Placental epithelial cell (primary cell): ENCODE results near the gene ARHGEF28. TPM values are rescaled to one million over a fixed set of nuclear protein-coding genes. Genes with fewer than 3 reads are reported as not detected.

Experiments
- small RNA-seq: library from RNA; depleted of rRNA; stranded (forward); fragments of <200 nt; gene quantifications from one replicate; pipeline ENCODE3, GENCODE V24; 2012
- total RNA-seq: library from RNA; depleted of rRNA; stranded (reverse); fragments of >200 nt; gene quantifications from 2 replicates; pipeline ENCODE4 v1.2.3, GENCODE V29; 2012

ARHGEF28 gene, protein sequence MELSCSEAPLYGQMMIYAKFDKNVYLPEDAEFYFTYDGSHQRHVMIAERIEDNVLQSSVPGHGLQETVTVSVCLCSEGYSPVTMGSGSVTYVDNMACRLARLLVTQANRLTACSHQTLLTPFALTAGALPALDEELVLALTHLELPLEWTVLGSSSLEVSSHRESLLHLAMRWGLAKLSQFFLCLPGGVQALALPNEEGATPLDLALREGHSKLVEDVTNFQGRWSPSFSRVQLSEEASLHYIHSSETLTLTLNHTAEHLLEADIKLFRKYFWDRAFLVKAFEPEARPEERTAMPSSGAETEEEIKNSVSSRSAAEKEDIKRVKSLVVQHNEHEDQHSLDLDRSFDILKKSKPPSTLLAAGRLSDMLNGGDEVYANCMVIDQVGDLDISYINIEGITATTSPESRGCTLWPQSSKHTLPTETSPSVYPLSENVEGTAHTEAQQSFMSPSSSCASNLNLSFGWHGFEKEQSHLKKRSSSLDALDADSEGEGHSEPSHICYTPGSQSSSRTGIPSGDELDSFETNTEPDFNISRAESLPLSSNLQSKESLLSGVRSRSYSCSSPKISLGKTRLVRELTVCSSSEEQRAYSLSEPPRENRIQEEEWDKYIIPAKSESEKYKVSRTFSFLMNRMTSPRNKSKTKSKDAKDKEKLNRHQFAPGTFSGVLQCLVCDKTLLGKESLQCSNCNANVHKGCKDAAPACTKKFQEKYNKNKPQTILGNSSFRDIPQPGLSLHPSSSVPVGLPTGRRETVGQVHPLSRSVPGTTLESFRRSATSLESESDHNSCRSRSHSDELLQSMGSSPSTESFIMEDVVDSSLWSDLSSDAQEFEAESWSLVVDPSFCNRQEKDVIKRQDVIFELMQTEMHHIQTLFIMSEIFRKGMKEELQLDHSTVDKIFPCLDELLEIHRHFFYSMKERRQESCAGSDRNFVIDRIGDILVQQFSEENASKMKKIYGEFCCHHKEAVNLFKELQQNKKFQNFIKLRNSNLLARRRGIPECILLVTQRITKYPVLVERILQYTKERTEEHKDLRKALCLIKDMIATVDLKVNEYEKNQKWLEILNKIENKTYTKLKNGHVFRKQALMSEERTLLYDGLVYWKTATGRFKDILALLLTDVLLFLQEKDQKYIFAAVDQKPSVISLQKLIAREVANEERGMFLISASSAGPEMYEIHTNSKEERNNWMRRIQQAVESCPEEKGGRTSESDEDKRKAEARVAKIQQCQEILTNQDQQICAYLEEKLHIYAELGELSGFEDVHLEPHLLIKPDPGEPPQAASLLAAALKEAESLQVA (N-terminal part only)
- 0.33 and 1.2 TPM in 2 replicates for total RNA-seq

GRCh38 chr5:73625944-73626811 is at the start of gene ARHGEF28:
Gene ARHGEF28, plus strand, starts transcription at chr5:73626196. Its CDS starts 58,656 bp downstream, at chr5:73684852.

Small RNA genes lying within 50 kb of the gene (small RNA-seq; reads per million reads assigned to genes)
- not detected for gene RNU7-196P

Other genes starting within 250 kb of the ARHGEF28 start
- gene FOXD1, start 177.4 kb upstream of the ARHGEF28 start, total RNA-seq: 0.79 and 6.2 TPM in 2 replicates
- 261 and 292 TPM in 2 replicates for gene BTF3, start 127.8 kb upstream of the ARHGEF28 start, total RNA-seq
- 18.7 and 23.6 TPM in 2 replicates for gene ANKRA2, start 60.6 kb upstream of the ARHGEF28 start, total RNA-seq
- 11.4 and 16.1 TPM in 2 replicates for gene UTP15, start 60.5 kb upstream of the ARHGEF28 start, total RNA-seq